RWPE2 (cell line): ENCODE data around the gene PTGS2.

Experiments
- ATAC-seq: fragments of 200-7000 bp; cut with Tn5 transposase; 3 replicates; pipeline ENCODE4 v1.9.1; 2021; ENCODE audit warnings: low read depth
- DNase-seq: peaks from one replicate; pipeline ENCODE4 v3.0.0-alpha.2; 2020; ENCODE audit warnings: low spot score
- H3K27ac ChIP-seq: fragments of 450-650 bp; 2 replicates; pipeline ENCODE4 v1.5.1; 2017; ENCODE audit warnings: mild to moderate bottlenecking; ENCODE audit not compliant: poor library complexity, severe bottlenecking
- H3K27me3 ChIP-seq: fragments of 250-450 bp; sonication (Bioruptor Pico); 2 replicates; pipeline ENCODE4 v1.5.1; 2021; ENCODE audit warnings: mild to moderate bottlenecking, moderate library complexity; ENCODE audit not compliant: insufficient read depth, poor library complexity, severe bottlenecking
- H3K36me3 ChIP-seq: fragments of 250-450 bp; sonication (Bioruptor Pico); 2 replicates; pipeline ENCODE4 v1.5.1; 2020; ENCODE audit warnings: low read depth, mild to moderate bottlenecking, moderate library complexity
- H3K4me1 ChIP-seq: fragments of 250-450 bp; sonication (Bioruptor Pico); 2 replicates; pipeline ENCODE4 v1.5.1; 2021; ENCODE audit warnings: mild to moderate bottlenecking, moderate library complexity; ENCODE audit not compliant: insufficient read depth, poor library complexity, severe bottlenecking
- H3K4me3 ChIP-seq: fragments of 250-450 bp; sonication (Bioruptor Pico); 2 replicates; pipeline ENCODE4 v1.5.1; 2021; ENCODE audit warnings: mild to moderate bottlenecking, moderate library complexity; ENCODE audit not compliant: severe bottlenecking
- H3K9me3 ChIP-seq: fragments of 250-450 bp; sonication (Bioruptor Pico); 2 replicates; pipeline ENCODE4 v1.5.1; 2021; ENCODE audit warnings: mild to moderate bottlenecking, moderate library complexity; ENCODE audit not compliant: severe bottlenecking
- CTCF ChIP-seq: fragments of 450-650 bp; IDR thresholded peaks from one replicate; pipeline ENCODE4 v1.5.1; 2017; ENCODE audit warnings: mild to moderate bottlenecking, moderate library complexity; ENCODE audit not compliant: poor library complexity, severe bottlenecking

Gene PTGS2

GRCh38 chr1:186689907-186690306, 9.7 kb upstream of the PTGS2 start:
- ATAC-seq (no peak), DNase-seq (no peak)
- H3K4me3 ChIP-seq: no peak overlapping the region
- H3K36me3 ChIP-seq: no peaks in the 10 kb centered on the region
- H3K9me3 ChIP-seq: peaks cover 4% of the 10 kb centered on the region
- no peak for TF ChIP-seq CTCF
- H3K4me1 ChIP-seq: no peaks in the 10 kb centered on the region
- H3K27ac ChIP-seq: no peak overlapping the region
- no peaks in the 10 kb centered on the region for H3K27me3 ChIP-seq

DNA sequence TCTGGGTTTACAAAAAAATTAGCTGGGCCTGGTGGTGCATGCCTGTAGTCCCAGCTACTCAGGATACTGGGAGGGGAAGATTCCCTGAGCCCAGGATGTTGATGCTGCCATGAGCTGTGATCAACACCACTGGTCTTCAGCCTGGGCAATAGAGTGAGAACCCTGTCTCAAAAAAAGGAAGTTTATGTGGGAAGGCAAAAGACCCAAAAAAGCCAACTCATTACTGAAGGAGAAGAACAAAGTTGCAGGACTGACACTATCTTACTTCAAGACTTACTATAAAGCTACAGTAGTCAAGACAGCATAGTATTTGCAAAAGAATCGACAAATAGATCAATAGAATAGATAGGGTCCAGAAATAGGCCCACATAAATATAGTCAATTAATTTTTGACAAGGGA, 9.2 kb upstream of the PTGS2 start:
- H3K9me3 ChIP-seq: peaks cover 4% of the 10 kb centered on the region
- no peaks in the 10 kb centered on the region for H3K36me3 ChIP-seq
- ATAC-seq: no peak
- DNase-seq: no peak
- no peak overlapping the region for H3K4me3 ChIP-seq
- TF ChIP-seq CTCF: no peak
- no peak overlapping the region for H3K27ac ChIP-seq
- no peaks in the 10 kb centered on the region for H3K27me3 ChIP-seq
- no peaks in the 10 kb centered on the region for H3K4me1 ChIP-seq

DNA sequence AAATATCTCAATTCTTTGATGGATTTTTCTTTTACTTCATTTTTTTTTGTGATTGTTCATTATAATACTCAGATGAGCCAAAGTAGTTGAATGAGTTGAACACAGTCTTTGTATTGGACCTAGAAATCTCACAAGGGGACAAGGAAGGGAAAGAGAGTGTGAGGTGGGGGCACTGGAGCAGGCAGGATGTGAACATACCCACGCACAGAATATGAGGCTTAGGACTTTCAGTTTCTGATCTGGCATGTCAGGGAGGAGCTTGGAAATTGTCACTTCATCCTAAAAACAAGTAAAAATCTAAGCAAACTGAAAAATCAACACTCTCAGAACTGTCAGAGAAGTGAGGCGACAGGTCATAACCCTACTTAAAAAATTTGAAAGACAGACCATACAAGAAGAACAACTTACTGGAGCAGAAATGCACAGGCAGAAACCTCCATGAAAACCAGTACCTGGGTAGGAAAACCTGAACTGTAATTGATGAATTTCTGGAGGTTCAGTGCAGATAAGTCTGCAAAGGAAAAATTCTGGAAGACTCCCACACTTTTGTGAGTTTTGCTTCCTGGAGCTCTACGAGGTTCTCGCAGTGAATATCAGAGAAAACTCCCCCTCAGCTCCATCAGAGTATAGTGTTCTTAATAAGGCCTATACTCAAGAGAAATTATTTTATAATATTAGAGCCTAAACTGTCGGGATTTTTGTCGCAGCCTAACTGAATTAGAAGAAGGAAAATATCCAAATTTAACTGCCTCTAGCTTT, 3.6 kb upstream of the PTGS2 start:
- Histone ChIP-seq H3K9me3 (peaks cover 4% of the 10 kb centered on the region), H3K27ac (no peak overlapping the region), H3K4me1 (peaks cover 13% of the 10 kb centered on the region), H3K27me3 (no peaks in the 10 kb centered on the region), H3K36me3 (peaks cover 9% of the 10 kb centered on the region), H3K4me3 (no peak overlapping the region)
- ATAC-seq (no peak), DNase-seq (no peak)
- no peak for TF ChIP-seq CTCF

DNA sequence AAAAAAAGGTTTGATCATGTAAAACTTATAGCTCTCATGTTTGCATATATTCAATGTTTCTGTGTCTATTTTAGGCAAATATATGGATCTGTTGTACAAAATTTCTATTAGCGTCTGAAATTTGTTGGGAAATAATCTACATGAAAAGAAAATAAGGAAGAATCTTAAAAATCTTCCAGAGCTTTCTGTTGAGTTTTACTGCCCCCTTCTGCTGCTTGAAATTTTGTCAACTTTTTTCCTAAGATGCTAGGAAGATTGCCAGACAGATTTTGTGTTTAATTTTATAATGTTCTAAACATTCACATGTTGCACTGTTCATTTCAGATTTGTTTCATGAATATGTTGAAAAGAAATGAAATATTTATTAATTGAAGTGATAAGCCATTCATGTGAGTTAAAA, 2.5 kb upstream of the PTGS2 start:
- peak overlapping the region; percentile 64 for H3K4me3 ChIP-seq
- DNase-seq: no peak
- H3K4me1 ChIP-seq: peaks cover 15% of the 10 kb centered on the region
- peak; percentile 71 for TF ChIP-seq CTCF
- peaks cover 20% of the 10 kb centered on the region for H3K36me3 ChIP-seq
- peaks cover 4% of the 10 kb centered on the region for H3K9me3 ChIP-seq
- H3K27me3 ChIP-seq: no peaks in the 10 kb centered on the region
- H3K27ac ChIP-seq: peak overlapping the region; percentile 83
- ATAC-seq: no peak

- Histone ChIP-seq H3K27ac (peak overlapping the region; percentile 83), H3K9me3 (peaks cover under 1% of the 10 kb centered on the region), H3K4me3 (peak overlapping the region; percentile 64), H3K27me3 (no peaks in the 10 kb centered on the region), H3K36me3 (peaks cover 29% of the 10 kb centered on the region), H3K4me1 (peaks cover 15% of the 10 kb centered on the region)
- ATAC-seq (no peak), DNase-seq (no peak)
- no peak for TF ChIP-seq CTCF
Observed at GRCh38 chr1:186681801-186682200, 1.6 kb upstream of the PTGS2 start.
